ENCODE results near the gene NAALADL2.
"Not testable (repeated sequence)": the region's sequence is repeated elsewhere in the genome, so short reads cannot be mapped to it uniquely, and the experiment has no call there.

The NAALADL2 gene

GRCh38 chr3:175269394-175269793, 410.3 kb downstream of the NAALADL2 start:
- DNase-seq (ENCODE audit: low spot score): no peak

DNA sequence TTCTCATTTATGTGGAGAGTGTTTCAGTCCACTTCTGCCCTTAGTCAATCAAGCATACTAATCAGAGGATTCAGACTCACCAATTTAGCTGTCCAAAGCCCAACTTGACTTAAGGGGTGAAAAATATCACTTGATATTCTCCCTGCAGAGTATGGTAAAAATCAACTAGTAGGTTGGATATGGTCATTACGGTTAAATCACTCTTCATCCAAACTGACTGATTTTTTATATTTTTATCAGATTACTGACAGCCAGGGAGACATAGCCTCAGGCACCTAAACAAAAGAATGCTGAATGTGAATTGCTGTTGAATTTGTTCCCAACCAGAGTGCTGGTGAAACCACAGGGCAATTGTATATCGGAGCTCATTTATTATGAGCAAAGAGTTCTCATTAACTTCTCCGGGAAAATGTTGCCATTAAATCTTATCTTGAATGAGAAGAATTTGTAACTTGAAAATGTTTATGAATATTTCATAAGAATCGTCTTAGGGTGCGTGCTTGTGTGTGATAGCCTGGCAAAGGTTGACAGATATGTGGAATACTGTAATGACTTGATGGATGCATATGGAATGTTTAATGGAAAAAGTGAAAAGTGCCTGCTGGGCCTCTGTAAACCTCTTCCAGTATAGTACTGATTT, 411.2 kb downstream of the NAALADL2 start:
- no peak for DNase-seq (ENCODE audit: low spot score)

- DNase-seq (ENCODE audit: low spot score): no peak
These were observed 411.7 kb downstream of the NAALADL2 start for GRCh38 chr3:175270866-175271265.

DNA sequence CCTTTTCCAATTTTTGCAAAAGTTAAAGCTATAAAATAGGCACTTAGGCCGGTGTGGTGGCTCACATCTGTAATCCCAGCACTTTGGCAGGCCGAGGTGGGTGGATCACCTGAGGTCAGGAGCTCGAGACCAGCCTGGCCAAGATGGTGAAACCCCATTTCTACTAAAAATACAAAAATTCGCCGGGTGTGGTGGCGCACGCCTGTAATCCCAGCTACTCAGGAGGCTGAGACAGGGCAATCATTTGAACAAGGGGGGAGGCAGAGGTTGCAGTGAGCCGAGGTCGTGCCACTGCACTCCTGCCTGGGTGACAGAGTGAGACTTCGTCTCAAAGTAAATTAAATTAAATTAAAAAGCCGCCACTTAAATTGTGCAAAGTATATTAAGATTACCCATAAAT, 412.3 kb downstream of the NAALADL2 start:
- not testable (repeated sequence) for DNase-seq (ENCODE audit: low spot score)

DNA sequence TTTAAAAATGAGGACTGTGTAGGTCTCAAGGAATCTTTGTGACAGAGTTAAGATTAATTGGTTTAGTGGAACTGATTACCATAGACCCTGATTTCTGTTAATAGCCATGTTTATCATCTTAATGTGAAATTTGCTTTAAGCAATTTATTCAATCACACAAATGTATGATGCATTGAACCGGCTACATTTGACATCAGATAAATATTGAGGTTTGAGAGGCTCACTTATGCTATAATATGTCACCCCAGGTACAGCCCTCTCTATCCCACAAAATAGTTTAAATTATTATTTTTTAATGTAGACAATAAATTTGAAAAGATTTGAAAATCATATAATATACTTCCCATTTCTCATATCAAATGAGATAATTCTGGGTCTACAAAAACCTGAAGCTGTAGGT, 413.3 kb downstream of the NAALADL2 start:
- DNase-seq (ENCODE audit: low spot score): no peak

- no peak for DNase-seq (ENCODE audit: low spot score)
These were observed 414.4 kb downstream of the NAALADL2 start for GRCh38 chr3:175273573-175273972.

DNA sequence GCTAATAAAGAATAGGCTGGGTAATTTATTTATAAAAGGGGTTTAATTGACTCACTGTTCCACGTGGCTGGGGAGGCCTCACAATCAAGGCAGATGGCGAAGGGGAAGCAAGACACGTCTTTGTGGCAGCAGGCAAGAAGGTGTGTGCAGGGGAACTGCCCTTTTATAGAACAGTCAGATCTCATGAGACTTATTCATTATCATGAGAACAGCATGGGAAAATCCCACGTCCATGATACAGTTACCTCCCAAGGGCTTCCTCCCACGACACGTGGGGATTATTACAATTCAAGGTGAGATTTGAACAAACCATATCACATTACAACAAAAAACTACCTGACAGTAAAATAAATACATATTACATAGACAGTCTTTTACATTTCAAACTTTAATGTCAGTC, 414.9 kb downstream of the NAALADL2 start:
- DNase-seq (ENCODE audit: low spot score): no peak

DNA sequence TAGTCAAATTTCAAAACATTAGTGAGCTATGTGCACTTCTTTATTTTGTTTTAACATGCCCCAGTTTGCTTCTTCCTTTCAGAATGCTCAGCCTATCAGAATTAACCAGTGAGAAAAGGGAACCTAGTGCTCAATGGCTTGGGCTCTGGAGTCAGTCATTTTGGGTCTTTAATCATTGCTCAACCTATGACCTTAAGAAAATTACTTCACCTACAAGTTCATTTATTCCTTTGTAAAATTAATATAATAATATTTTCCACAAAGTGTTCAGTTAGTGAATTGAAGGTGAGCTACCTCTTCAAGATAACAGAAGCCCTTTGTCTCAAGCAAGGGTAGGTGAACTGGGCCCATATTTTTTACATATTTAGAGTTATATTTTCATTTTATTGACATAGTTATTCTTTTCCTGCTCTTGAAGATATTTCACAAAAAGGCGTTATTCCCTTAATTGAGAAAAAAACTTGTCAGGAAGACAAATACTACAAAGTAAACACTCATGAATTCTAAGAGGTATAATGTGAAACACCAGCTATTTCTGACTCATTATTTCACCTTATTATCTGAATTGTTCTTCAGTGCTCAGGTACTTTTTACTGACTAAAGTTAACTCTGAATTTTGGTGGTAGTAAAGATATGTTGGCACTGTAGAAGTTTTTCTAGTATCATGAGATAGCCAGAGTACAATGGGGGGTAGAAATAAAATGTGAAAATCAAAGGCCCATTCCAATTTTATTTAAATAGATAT, 415.5 kb downstream of the NAALADL2 start:
- DNase-seq (ENCODE audit: low spot score): no peak

DNA sequence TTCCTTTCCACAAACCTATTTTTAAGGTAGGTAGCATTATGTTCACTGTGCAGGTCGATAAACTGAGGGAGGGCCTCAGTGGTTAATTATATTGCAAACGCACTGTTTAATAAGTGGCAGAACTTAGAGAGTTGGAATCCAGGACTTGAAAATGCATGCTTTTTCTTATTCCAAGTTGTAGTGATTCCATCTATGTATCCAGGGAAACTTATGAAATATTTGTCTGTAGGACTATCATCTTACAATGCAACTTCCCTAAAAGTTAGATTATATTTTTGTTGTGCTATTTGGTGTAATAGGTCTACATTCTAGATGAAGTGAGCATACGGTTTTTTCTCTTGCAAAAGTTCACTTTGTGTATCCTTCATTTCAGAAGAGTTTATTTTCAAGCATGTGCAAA, 419.5 kb downstream of the NAALADL2 start:
- no peak for DNase-seq (ENCODE audit: low spot score)

DNA sequence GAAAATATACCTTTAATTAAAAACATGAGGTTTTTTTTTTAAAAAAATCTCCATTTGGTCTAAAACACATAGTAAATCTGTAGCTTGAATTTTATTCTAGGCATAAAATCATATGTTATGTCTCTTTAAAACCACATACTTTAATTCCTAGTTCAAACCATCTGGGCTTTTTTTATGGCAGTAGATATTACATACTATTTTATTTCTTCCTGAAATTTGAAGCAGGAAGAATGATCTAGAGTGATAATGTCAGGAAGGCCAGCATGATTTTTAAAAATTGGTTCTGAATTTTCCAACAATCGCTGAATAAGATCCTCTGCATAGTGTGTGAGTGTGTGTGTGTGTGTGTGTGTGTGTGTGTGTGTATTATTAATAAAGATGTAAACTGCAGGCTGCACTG, 420.3 kb downstream of the NAALADL2 start:
- no peak for DNase-seq (ENCODE audit: low spot score)

GRCh38 chr3:175279911-175280310, 420.8 kb downstream of the NAALADL2 start:
- no peak for DNase-seq (ENCODE audit: low spot score)

GRCh38 chr3:175287361-175287963, 428.3 kb downstream of the NAALADL2 start:
- DNase-seq (ENCODE audit: low spot score): no peak

DNA sequence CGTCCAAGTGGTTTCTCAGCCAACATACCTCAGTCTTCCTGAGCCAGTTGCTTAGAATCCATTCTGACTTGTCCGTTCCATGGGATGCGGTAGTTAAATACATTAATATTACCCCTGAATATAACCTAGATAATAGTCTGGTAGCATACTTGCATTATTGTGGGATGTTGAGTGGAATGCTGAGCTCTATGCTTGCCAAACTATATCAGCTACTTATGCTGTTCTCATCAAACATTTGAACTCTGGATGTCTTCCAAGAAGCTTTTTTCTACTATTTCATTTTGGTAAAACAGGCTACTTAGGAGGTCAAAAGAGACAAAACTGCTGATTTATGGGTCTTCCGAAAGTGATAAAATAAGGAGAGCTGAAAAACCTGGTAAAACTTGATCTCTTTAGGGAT, 429.5 kb downstream of the NAALADL2 start:
- no peak for DNase-seq (ENCODE audit: low spot score)

DNA sequence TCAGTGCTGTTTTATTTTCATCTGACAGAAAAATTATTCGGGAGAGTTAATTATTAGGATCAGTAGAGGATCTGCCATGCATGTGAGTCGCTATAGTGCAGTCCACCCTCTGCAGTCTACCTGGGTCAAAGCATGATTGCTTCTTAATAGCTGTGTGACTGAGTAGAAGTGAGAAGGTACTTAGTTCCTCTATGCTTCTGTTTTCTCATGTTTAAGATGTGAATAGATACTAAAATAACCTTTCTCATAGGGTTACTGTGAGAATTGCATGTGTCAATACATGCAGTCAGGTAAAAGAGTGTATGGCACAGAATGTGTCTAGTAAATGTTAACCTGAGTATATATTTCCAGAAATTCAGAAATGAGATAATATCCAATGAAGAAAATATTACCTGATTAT, 435.7 kb downstream of the NAALADL2 start:
- no peak for DNase-seq (ENCODE audit: low spot score)

DNA sequence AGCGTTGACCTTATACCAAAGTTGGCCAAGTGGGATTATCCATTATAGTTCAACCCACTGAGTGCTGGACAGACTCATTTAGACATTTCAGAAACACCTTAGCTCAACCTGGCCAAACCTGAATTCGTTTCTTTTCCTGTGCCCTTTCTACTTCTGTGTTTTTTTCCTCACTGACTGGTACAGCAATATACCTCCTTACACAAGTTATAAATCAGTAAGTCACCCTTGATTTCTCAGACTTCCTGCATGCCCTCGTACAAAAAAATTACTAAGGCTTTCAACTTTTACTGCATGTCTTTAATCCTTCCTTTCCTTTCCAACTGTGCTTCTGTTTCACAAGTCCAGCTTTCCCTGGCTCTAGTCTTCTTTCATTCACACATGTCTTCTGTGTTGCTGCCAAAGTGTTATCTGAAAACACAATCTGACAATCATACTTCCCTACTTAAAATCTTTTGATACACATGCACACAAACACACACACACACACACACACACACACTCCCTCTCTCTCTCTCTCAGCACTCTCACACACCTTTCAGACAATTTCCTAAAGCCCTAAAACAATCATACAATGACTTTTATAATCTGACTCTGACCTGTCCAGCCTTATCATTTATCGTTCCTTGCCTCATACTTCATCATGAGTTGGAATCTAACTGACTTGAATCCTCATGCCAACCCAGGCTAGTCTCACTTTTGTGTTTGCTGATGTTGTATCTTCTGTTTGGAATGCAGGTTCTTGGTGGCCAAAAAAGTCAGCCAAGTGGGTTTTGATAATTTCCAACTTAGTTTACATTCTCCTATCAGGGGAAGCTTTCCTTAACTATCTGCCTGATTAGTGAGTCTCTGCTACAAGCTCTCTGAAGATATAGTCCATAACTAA, 436.4 kb downstream of the NAALADL2 start:
- no peak for DNase-seq (ENCODE audit: low spot score)

DNA sequence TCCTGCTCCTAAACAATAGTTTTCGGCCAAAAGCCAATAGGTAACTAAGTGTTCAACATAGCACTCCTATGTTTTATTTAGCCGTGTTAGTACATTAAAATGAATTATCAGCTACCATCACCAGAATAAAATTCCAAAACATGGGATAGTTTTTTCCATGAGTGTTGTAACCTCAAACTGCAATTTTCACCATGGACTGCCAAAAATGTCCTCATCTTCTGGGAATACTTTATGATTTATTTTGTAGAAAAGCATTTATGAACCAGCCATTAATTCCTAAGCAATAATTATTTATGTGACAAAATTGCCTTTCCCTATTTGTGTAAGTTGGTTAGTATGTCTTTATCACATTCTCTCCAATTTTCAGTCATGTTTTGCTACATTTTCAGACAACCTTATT, 438.1 kb downstream of the NAALADL2 start:
- no peak for DNase-seq (ENCODE audit: low spot score)

DNA sequence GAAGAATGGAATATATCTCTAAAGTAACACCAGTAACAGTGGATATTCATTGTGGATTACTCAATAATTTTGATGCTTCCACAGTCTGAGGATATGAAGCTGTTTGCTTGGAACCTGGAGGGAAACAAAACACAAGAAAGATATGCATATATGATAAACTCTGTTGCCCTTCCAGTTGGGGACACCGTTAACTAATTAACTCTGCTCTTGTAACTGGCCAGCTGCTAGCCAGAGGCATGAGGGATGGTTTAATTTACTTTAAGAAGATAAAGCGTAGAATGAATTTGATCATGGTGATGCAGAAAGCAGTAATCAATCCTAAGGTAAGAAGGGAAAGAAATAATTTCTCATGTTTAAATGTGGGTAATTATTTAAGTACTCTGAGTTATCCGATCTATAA, 442.6 kb downstream of the NAALADL2 start:
- no peak for DNase-seq (ENCODE audit: low spot score)

GRCh38 chr3:175304404-175304803, 445.3 kb downstream of the NAALADL2 start:
- no peak for DNase-seq (ENCODE audit: low spot score)

- no peak for DNase-seq (ENCODE audit: low spot score)
These were observed 448.5 kb downstream of the NAALADL2 start for GRCh38 chr3:175307642-175308041.

DNA sequence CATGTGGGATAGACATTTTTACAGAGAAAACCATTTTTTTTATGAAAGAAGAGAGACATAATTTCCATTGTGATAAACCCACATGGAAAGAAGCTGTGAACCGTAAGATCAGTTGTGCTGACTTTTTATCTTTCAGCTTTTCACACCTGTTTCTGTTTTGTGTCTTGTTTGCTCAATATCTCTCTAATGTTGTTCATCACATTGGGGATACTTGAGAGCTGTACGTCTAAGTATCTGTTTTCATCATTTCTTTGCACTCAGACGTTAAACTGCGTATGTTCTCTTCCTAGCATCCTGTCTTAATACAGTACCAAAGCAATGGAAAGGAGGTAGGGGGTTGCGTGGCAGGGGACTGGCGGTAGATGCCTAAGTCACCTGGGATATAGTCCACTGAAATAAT, 449.0 kb downstream of the NAALADL2 start:
- no peak for DNase-seq (ENCODE audit: low spot score)

- DNase-seq (ENCODE audit: low spot score): no peak
These were observed 450.9 kb downstream of the NAALADL2 start for GRCh38 chr3:175310046-175310445.

DNA sequence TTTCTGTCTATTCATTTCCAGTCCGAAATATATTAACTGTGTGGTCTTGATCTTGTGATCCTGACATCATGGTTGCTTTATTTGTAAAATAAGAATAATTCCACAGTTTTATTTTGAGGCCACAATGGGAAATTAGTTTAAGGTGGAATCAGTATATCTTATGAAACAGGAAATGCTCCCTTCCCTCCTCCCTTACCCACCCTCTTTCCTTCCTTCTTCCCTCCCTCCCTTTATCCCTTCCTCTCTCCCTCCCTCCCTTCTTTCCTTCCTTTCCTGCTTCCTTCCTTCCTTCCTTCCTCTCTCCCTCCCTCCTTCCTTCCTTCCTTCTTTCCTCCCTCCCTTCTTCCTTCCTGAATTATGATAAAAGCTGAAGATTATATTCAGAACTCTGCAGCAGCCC, 452.3 kb downstream of the NAALADL2 start:
- DNase-seq (ENCODE audit: low spot score): no peak

DNA sequence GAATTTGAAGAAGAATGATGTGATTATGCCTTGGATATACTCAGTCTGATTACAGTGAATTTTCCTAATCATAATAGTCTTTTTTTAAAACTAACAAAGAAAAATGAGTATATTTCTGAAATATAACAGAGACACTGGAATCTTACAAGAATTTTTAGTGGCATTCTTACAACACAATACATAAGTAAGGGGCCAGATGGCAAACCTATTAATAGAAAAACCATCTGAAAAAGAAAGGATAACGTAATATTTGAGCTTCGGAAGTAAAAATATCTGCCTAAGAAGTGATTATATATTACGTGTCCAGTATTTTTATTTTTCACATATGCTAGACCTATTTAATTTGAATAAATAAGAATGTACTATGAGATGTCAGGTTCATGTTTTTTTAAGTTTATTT, 452.8 kb downstream of the NAALADL2 start:
- DNase-seq (ENCODE audit: low spot score): no peak
